ENCODE results near the gene VARS2. TPM values are rescaled to one million over a fixed set of nuclear protein-coding genes. Genes with fewer than 3 reads are reported as not detected.

VARS2 gene
- total and polyA plus RNA-seq, 9 of the 15 experiments (the other 6 are each of a cell fraction or from before 2014, with no cell fraction given), result 1.6 to 53.6 (median 29.9) TPM

- TF ChIP-seq ZNF165 (CRISPR knock-in tag; IDR thresholded peaks at IDR 0.05; ENCODE audit: borderline replicate concordance) (no peak), SFPQ (IDR thresholded peaks at IDR 0.05; ENCODE audit: low read depth, low read length) (no peak), JUNB (CRISPR knock-in tag; conservative IDR thresholded peaks at IDR 0.05) (no peak), CGGBP1 (CRISPR knock-in tag; IDR thresholded peaks at IDR 0.05) (no peak), XRCC3 (IDR thresholded peaks at IDR 0.05) (no peak), POU5F1 (IDR thresholded peaks at IDR 0.05; ENCODE audit: borderline replicate concordance, low read depth, low read length, partially characterized antibody) (no peak), GTF3C2 (IDR thresholded peaks at IDR 0.05; ENCODE audit: borderline replicate concordance, extremely low read depth, insufficient read length) (no peak), BRD4 (IDR thresholded peaks at IDR 0.05) (peak; percentile 71; the same call in 1 of the 2 replicates), GABPB1 (CRISPR knock-in tag; IDR thresholded peaks at IDR 0.05) (no peak), POLR3A (IDR thresholded peaks at IDR 0.05; ENCODE audit: borderline replicate concordance, extremely low read depth, insufficient read depth, insufficient read length) (no peak), ZNF740 (CRISPR knock-in tag; IDR thresholded peaks at IDR 0.05) (no peak), ZNF740 (tag; IDR thresholded peaks at IDR 0.05) (0 out of 4 replicates have a peak, but pooled peaks of 1 of the 2 experiments have one; percentile 50), PML (IDR thresholded peaks at IDR 0.05; ENCODE audit: low read length) (peak; percentile 68; the same call in 1 of the 2 replicates), ZNF696 (CRISPR knock-in tag; conservative IDR thresholded peaks at IDR 0.05) (no peak), FOXA1 (IDR thresholded peaks at IDR 0.05; ENCODE audit: borderline replicate concordance) (no peak), BRF2 (IDR thresholded peaks at IDR 0.05; ENCODE audit: borderline replicate concordance, insufficient read depth, insufficient read length) (no peak), ZSCAN32 (CRISPR knock-in tag; IDR thresholded peaks at IDR 0.05) (no peak), NFIC (IDR thresholded peaks at IDR 0.05) (peak; percentile 55), ZNF584 (CRISPR knock-in tag; IDR thresholded peaks at IDR 0.05; ENCODE audit: low read depth) (peak; percentile 65; the same call in 1 of the 2 replicates), POLR2G (IDR thresholded peaks at IDR 0.05; ENCODE audit: low read depth, low read length) (peak; percentile 40; the same call in 1 of the 2 replicates)
Measured at GRCh38 chr6:30875244-30876038, 38.6 kb upstream of the VARS2 start (continued).

All from K562 (cell line).